GM12892 (cell line): Measurements from ENCODE around the gene TARP.
"Not testable (repeated sequence)": the region's sequence is repeated elsewhere in the genome, so short reads cannot be mapped to it uniquely, and the experiment has no call there.

ENCODE experiments used
- DNase-seq: peaks from one replicate; pipeline ENCODE4 v3.0.0; 2011; ENCODE audit not compliant: insufficient read length
- FAIRE-seq: peaks from 2 replicates; lab custom pipeline; 2011; peaks lifted over from hg19 to GRCh38; lab: Jason Lieb, UNC
- POLR2A ChIP-seq: IDR thresholded peaks from 2 replicates; pipeline ENCODE4 v1.6.1; 2011; ENCODE audit warnings: low read depth, low read length, control low read depth
- POLR2AphosphoS5 ChIP-seq: IDR thresholded peaks from 2 replicates; pipeline ENCODE4 v1.6.1; 2011; ENCODE audit warnings: low read depth, low read length, control low read depth
- TAF1 ChIP-seq: IDR thresholded peaks from 2 replicates; pipeline ENCODE4 v1.6.1; 2011; ENCODE audit warnings: low read depth, mild to moderate bottlenecking, control low read depth, low read length, borderline replicate concordance

The TARP gene

GRCh38 chr7:38274486-38274885 lies 1.1 kb upstream of the TARP start:
- FAIRE-seq (no peak), DNase-seq (no peak)
- no peak for TF ChIP-seq POLR2AphosphoS5
- TF ChIP-seq POLR2A: no peak
- no peak for TF ChIP-seq TAF1

GRCh38 chr7:38270405-38270804 lies 3.0 kb downstream of the TARP start:
- FAIRE-seq: peak; percentile 38
- not testable (repeated sequence) for DNase-seq

GRCh38 chr7:38269704-38270346 lies 3.6 kb downstream of the TARP start:
- not testable (repeated sequence) for DNase-seq, FAIRE-seq

DNA sequence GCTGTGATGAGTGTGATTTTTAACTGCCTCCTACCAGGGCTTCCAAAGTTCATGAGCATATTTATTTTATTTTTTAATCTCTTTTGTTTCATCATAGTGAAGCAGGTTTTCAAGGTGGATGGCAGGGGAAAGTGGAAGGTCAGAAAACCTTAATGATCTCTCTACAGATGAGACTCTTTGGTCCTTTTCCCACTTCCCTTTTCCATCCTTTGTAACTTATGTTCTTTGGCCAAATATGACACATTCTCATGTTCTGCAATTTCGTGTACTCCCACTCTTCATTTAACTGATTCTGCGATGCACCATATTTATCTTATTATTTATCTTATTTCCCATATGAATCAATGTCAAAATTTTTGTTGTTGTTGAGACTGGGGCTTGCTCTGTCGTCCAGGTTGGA lies 7.5 kb downstream of the TARP start:
- not testable (repeated sequence) for DNase-seq

DNA sequence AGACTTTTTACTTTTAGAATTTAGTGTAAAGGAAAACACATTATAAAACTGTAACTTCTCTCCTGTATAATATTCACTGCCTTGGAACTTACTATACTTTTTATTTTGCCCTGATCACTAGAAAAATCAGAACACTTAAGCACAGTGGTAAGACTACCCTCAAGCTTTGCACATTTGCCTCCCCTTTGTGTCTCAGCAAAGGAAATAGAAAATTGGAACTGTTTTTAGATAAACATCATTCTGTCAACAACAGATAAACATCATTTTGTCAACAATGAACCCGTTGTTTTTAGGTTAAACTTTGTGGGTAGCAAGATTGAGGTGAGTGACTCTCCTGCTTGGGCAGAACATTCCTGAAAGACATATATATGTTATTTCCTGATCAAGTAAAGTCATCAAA lies 8.8 kb downstream of the TARP start:
- DNase-seq, FAIRE-seq: not testable (repeated sequence)

More for the DNA sequence above, 7.5 kb downstream of the TARP start:
- FAIRE-seq: not testable (repeated sequence)

DNA sequence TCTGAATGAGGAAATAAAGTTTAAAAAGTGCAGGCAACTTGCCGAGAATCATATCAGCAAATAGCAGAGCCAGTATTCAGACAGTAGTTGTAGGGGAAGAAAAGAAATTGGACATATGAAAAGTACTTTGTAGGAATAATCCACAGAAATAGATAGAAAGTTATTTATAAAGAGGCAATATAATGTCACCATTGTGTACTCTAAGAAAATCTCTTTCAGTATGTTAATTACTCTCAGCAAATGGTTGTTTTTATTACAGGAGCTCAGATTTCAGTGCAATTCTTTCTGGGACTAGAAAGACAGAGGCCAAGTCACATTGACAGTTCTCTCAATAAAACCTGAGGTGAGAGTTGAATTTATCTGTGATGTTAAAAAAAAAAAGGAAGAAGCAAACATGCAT lies 10.2 kb downstream of the TARP start:
- not testable (repeated sequence) for DNase-seq, FAIRE-seq

DNA sequence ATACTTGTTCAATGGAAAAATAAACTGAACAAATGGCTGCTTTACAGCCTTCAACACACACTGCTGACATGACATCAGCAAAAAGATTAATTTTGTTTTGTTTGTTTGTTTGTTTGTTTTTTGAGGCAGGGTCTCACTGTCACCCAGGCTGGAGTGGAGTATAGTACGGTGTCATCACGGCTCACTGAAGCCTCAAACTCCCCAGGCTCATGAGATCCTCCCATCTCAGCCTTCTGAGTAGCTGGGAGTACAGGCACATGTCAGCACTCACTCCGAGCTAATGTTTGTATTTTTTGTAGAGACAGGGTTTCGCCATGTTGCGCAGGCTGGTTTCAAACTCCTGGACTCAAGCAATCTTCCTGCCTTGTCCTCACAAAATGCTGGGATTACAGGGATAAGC lies 10.9 kb downstream of the TARP start:
- no peak for TF ChIP-seq POLR2AphosphoS5
- FAIRE-seq (no peak), DNase-seq (no peak)

DNA sequence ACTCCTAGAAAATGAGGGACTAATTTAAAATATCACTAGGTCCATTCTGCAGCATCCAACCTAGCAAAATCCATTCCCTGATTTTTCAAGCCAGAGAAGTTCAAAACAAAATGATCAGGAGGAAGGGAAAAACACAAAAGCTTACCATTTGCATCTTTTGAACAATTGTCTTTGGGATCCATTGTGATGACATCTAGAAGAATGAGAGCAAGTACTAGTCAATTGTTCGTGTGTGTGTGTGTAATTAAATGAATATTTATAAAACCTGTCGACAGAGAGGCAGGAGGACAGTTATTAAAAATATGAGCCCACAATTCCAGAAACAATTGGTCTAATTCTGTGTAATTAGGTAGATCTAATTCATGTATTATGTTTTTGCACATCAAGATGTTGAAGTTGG lies 11.4 kb downstream of the TARP start:
- not testable (repeated sequence) for FAIRE-seq, DNase-seq

GRCh38 chr7:38261601-38262000 lies 11.8 kb downstream of the TARP start:
- not testable (repeated sequence) for FAIRE-seq, DNase-seq

GRCh38 chr7:38259157-38259556 lies 14.3 kb downstream of the TARP start:
- FAIRE-seq, DNase-seq: not testable (repeated sequence)

GRCh38 chr7:38257350-38257677 lies 16.1 kb downstream of the TARP start:
- TF ChIP-seq TAF1: no peak
- TF ChIP-seq POLR2AphosphoS5: no peak
- TF ChIP-seq POLR2A: no peak
- DNase-seq (no peak), FAIRE-seq (no peak)

- not testable (repeated sequence) for DNase-seq
- peak; percentile 79 for FAIRE-seq
Measured at GRCh38 chr7:38249849-38250248, 23.6 kb downstream of the TARP start.

DNA sequence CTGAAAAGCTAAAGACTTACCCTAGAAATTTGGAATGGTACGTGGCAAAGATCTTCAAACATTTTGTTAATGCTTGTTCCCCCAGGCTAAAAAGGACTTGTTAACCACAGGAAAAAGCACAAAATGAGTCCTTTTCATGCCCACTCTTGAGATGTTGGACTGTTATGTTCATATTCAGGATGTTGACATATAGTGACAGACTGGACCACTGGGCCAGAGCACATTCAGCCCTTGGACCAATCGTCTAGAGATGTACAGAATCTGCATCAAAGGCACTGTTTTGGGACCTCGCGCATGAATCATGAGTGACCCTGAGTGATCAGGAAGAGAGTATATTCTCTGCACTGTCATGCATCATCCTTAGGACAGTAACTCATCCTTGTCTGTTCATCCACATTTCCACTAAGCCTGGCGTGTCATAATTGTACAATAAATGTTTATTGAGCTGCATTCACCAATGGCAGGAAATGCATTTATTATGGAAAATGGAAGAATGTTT lies 25.3 kb downstream of the TARP start:
- DNase-seq (no peak), FAIRE-seq (no peak)
- TF ChIP-seq POLR2A (no peak), TAF1 (no peak), POLR2AphosphoS5 (no peak)

DNA sequence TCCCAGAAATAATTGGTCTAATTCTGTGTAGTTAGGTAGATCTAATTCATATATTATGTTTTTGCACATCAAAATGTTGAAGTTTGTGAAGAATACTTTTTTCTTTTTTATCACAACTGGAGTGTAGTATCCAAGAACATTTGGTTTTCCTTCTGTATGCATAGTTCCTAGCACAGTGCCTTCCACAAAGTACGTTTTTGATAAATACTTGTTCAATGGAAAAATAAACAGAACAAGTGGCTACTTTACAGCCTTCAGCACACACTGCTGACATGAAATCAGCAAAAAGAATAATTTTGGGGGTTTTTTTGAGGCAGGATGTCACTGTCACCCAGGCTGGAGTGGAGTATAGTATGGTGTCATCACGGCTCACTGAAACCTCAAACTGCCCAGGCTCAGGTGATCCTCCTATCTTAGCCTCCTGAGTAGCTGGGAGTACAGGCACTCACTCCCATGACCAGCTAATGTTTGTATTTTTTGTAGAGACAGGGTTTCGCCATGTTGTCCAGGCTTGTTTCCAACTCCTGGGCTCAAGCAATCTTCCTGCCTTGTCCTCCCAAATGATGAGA lies 27.9 kb downstream of the TARP start:
- DNase-seq: no peak
- peak; percentile 81 for FAIRE-seq
- TF ChIP-seq POLR2AphosphoS5 (no peak), POLR2A (no peak), TAF1 (no peak)

DNA sequence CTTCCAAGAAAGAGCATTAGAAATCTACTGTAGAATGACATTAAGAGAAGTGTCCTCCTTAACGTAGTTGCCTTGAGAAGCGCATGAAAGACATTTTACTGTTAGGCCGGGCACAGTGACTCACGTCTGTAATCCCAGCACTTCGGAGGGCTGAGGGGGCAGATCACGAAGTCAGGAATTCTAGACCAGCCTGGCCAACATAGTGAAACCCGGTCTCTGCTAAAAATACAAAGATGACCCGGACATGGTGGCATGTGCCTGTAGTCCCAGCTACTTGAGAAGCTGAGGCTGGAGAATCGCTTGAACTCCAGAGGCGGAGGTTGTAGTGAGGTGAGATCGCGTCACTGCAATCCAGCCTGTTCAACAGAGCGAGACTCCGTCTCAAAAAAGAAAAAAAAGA lies 28.9 kb downstream of the TARP start:
- DNase-seq: no peak
- TF ChIP-seq POLR2AphosphoS5 (no peak), POLR2A (no peak), TAF1 (no peak)
- no peak for FAIRE-seq

DNA sequence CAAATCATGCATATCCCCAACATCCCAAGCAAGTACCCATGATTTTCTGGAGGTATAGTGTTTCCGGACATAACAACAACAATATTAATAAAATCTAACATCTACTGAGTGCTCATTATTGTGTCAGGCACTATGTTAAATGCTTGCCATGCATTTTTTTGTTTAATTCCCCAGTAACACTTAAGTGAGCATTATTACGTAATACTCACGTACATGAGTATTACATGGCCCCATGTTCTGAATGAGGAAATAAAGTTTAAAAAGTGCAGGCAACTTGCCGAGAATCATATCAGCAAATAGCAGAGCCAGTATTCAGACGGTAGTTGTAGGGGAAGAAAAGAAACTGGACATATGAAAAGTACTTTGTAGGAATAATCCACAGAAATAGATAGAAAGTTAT lies 30.1 kb downstream of the TARP start:
- DNase-seq, FAIRE-seq: not testable (repeated sequence)
